B cell (primary cell): ENCODE data around the gene TSSK2. TPM values are rescaled to one million over a fixed set of nuclear protein-coding genes. Genes with fewer than 3 reads are reported as not detected.

Experiments used
- ATAC-seq: fragments of 200-7000 bp; cut with Tn5 transposase; one replicate; pipeline ENCODE4 v1.10.0; 2021; ENCODE audit warnings: low read depth, mild to moderate bottlenecking, moderate number of reproducible peaks, moderate library complexity
- CTCF ChIA-PET: fragments of 350-600 bp; sonication (Branson Sonifier 250); formaldehyde crosslinking; loops from one replicate; lab custom pipeline; 2021; ENCODE audit warnings: antibody characterized with exemption, inconsistent platforms; lab: Charles Lee
- POLR2A ChIA-PET: fragments of 350-600 bp; sonication (Branson Sonifier 250); formaldehyde crosslinking; loops from one replicate; lab custom pipeline; 2021; ENCODE audit warnings: antibody characterized with exemption; lab: Charles Lee
- DNase-seq: peaks from one replicate; pipeline ENCODE4 v3.0.0; 2013
- H2AFZ ChIP-seq: 2 replicates; pipeline ENCODE4 v1.6.1; 2012; ENCODE audit warnings: mild to moderate bottlenecking, low read depth, low read length; ENCODE audit not compliant: insufficient read depth, poor library complexity, severe bottlenecking
- H3K27ac ChIP-seq, 2 donors: 1 replicate in 1 of 2; 2 replicates in 1 of 2; pipeline ENCODE4 v1.5.1; 2012 to 2013; ENCODE audit warnings: low read length in 2 of 2, mild to moderate bottlenecking in 2 of 2, moderate library complexity in 1 of 2
- H3K27me3 ChIP-seq, 4 experiments: fragments of 200-600 bp in 1 of 4; sonication (generic) in 1 of 4; replicated peaks in 1 of 4; 1 replicate in 2 of 4; 2 replicates in 2 of 4; pipeline versions ENCODE4 v1.6.1 to v1.7.0; 2013 to 2016; ENCODE audit warnings: low read length in 3 of 4, mild to moderate bottlenecking in 2 of 4, mixed read lengths in 1 of 4, moderate library complexity in 1 of 4; ENCODE audit not compliant: insufficient read depth in 4 of 4, control insufficient read depth in 3 of 4; ENCODE audit errors: control extremely low read depth in 1 of 4
- H3K36me3 ChIP-seq, 2 experiments: replicated peaks in 1 of 2; 1 replicate in 1 of 2; 2 replicates in 1 of 2; pipeline versions ENCODE4 v1.6.1 to v1.7.1; 2013; ENCODE audit warnings: low read length in 1 of 2; ENCODE audit not compliant: insufficient read depth in 2 of 2, control insufficient read depth in 1 of 2; ENCODE audit errors: control extremely low read depth in 1 of 2, extremely low read depth in 1 of 2
- H3K4me1 ChIP-seq, 2 donors: fragments of 200-600 bp in 1 of 2; sonication (generic) in 1 of 2; 1 replicate in 1 of 2; 2 replicates in 1 of 2; pipeline versions ENCODE4 v1.5.1 to v1.6.1; 2013 to 2017; ENCODE audit warnings: low read length in 2 of 2; ENCODE audit not compliant: control insufficient read depth in 2 of 2, insufficient read depth in 2 of 2
- H3K4me2 ChIP-seq: replicated peaks from 2 replicates; pipeline ENCODE3; 2012; ENCODE audit warnings: mild to moderate bottlenecking, low read depth, low read length; ENCODE audit not compliant: poor library complexity, severe bottlenecking
- H3K4me3 ChIP-seq, 5 experiments: fragments of 200-600 bp in 1 of 5; sonication (generic) in 1 of 5; 1 replicate in 3 of 5; 2 replicates in 2 of 5; pipeline versions ENCODE4 v1.5.1 to v1.7.0; 2011 to 2016; ENCODE audit warnings: low read length in 4 of 5, mild to moderate bottlenecking in 4 of 5, low read depth in 2 of 5, control low read depth in 1 of 5, moderate library complexity in 1 of 5; ENCODE audit not compliant: insufficient read depth in 1 of 5; ENCODE audit errors: control extremely low read depth in 1 of 5, extremely low read depth in 1 of 5
- H3K79me2 ChIP-seq: fragments of 200-600 bp; sonication (generic); one replicate; pipeline ENCODE4 v1.6.0; 2016; ENCODE audit warnings: low read length; ENCODE audit not compliant: control insufficient read depth, insufficient read depth
- H3K9ac ChIP-seq: fragments of 200-600 bp; sonication (generic); 2 replicates; pipeline ENCODE4 v1.6.1; 2017; ENCODE audit warnings: mild to moderate bottlenecking, low read length, moderate library complexity
- H3K9me3 ChIP-seq, 3 donors: one replicate each; pipeline versions ENCODE4 v1.6.1 to v1.7.1; 2013; ENCODE audit warnings: low read length in 2 of 3; ENCODE audit not compliant: control insufficient read depth in 2 of 3, insufficient read depth in 1 of 3; ENCODE audit errors: control extremely low read depth in 1 of 3
- H4K20me1 ChIP-seq: 2 replicates; pipeline ENCODE4 v1.6.0; 2012; ENCODE audit warnings: mild to moderate bottlenecking, low read length; ENCODE audit not compliant: insufficient read depth, control insufficient read depth, poor library complexity, severe bottlenecking
- H3K27ac Mint-ChIP-seq: one replicate; pipeline ENCODE4 v1.8.0; 2021; ENCODE audit warnings: mixed read lengths
- H3K27me3 Mint-ChIP-seq: one replicate; pipeline ENCODE4 v1.8.0; 2021; ENCODE audit warnings: mixed read lengths
- H3K4me1 Mint-ChIP-seq: one replicate; pipeline ENCODE4 v1.8.0; 2021; ENCODE audit warnings: mixed read lengths
- H3K4me3 Mint-ChIP-seq: one replicate; pipeline ENCODE4 v1.8.0; 2021; ENCODE audit warnings: mixed read lengths
- H3K9me3 Mint-ChIP-seq: one replicate; pipeline ENCODE4 v1.8.0; 2022; ENCODE audit warnings: mixed read lengths; ENCODE audit not compliant: insufficient read depth
- CTCF ChIP-seq: fragments of 200-600 bp; IDR thresholded peaks from one replicate; pipeline ENCODE4 v1.8.0; 2022; ENCODE audit warnings: antibody characterized with exemption, mild to moderate bottlenecking
- EZH2 ChIP-seq: IDR thresholded peaks from 2 replicates; pipeline ENCODE4 v1.6.1; 2012; ENCODE audit warnings: borderline replicate concordance, low read depth, mild to moderate bottlenecking, moderate library complexity, low read length; ENCODE audit not compliant: insufficient read depth, poor library complexity, severe bottlenecking
- WGBS: methylation state at CpG from one replicate; pipeline ENCODE4 v1.1.5; 2013; ENCODE audit warnings: missing lambda C conversion rate; ENCODE audit not compliant: insufficient coverage; 5-methylcytosine and 5-hydroxymethylcytosine counted together
- intact Hi-C: fragments of 100-400 bp; cut with micrococcal nuclease; formaldehyde crosslinking; loops from one replicate; pipeline ENCODE4 v1.10.0; 2022
- polyA plus RNA-seq: library from polyadenylated mRNA; depleted of rRNA; stranded (reverse); fragments of >200 nt; gene quantifications from 2 replicates; pipeline ENCODE4 v1.2.3, GENCODE V29; 2012
- total RNA-seq, 2 donors: library from RNA; stranded (reverse); fragments of 120-200 nt in 1 of 2; gene quantifications; 1 replicate in 1 of 2; 2 replicates in 1 of 2; pipeline versions ENCODE4 v1.2.3 to v1.2.4, GENCODE V29; 2013 to 2022

The TSSK2 gene
- total and polyA plus RNA-seq, 2 donors (not counting 1 experiment from before 2014, with no cell fraction given): 0.15 TPM; not detected in 1

GRCh38 chr22:19118329-19118880 is 12.7 kb upstream of the TSSK2 start:
- ATAC-seq: no peak
- no peak overlapping the region for H3K9ac ChIP-seq
- ChIA-PET CTCF (interaction anchor here (0.9 to 1.6 kb wide), 2 partner anchors 15 to 55 kb away, joined by 3 to 5 read pairs; no protein-coding TSS in a partner anchor), POLR2A (interaction anchor here (0.8 kb wide), 1 partner anchor 8 kb away, joined by 3 read pairs; no protein-coding TSS in a partner anchor)
- peaks cover 93% of the 10 kb centered on the region for H3K79me2 ChIP-seq
- H3K36me3 ChIP-seq: peaks cover 0 to 8% of the 10 kb centered on the region in 2 experiments
- peaks cover 66% of the 10 kb centered on the region in 2 donors for H3K4me1 ChIP-seq
- H3K4me3 ChIP-seq: no peak overlapping the region
- Mint-ChIP-seq H3K4me3 (peak overlapping the region; percentile 52), H3K9me3 (no peaks in the 10 kb centered on the region), H3K4me1 (peaks cover 73% of the 10 kb centered on the region), H3K27me3 (no peaks in the 10 kb centered on the region), H3K27ac (peak overlapping the region; percentile 71)
- intact Hi-C loops: no loop called here
- no peaks in the 10 kb centered on the region for H3K27me3 ChIP-seq
- peak; percentile 61 for DNase-seq
- H3K9me3 ChIP-seq: no peaks in the 10 kb centered on the region
- no peak overlapping the region for H2AFZ ChIP-seq
- H4K20me1 ChIP-seq: peaks cover 77% of the 10 kb centered on the region
- peak overlapping the region; percentile 34 to 59 for H3K27ac ChIP-seq
- 61% methylated on average over 3 of the region's 4 CpGs for WGBS
- TF ChIP-seq CTCF: no peak
- no peak for TF ChIP-seq EZH2
- peak overlapping the region; percentile 43 for H3K4me2 ChIP-seq

- H3K4me1 ChIP-seq: peaks cover 66% of the 10 kb centered on the region in 2 donors
- H3K4me1 Mint-ChIP-seq: peaks cover 68% of the 10 kb centered on the region
- H2AFZ ChIP-seq: no peak overlapping the region
- no peak overlapping the region for H3K27ac ChIP-seq
- POLR2A ChIA-PET: no interaction called here
- DNase-seq (no peak), ATAC-seq (no peak)
- peak overlapping the region; percentile 88 for H3K4me2 ChIP-seq
- peaks cover 0 to under 1% of the 10 kb centered on the region in 2 experiments for H3K36me3 ChIP-seq
- peak overlapping the region; percentile 50 for H3K27ac Mint-ChIP-seq
- no peaks in the 10 kb centered on the region for H3K9me3 ChIP-seq
- no peaks in the 10 kb centered on the region for H3K27me3 Mint-ChIP-seq
- CTCF ChIA-PET: no interaction called here
- WGBS: 90% methylated on average over 7 of the region's 8 CpGs
- H3K9ac ChIP-seq: no peak overlapping the region
- H3K9me3 Mint-ChIP-seq: no peaks in the 10 kb centered on the region
- peaks cover 78% of the 10 kb centered on the region for H3K79me2 ChIP-seq
- no peak for TF ChIP-seq EZH2
- no peak for TF ChIP-seq CTCF
- no peaks in the 10 kb centered on the region for H3K27me3 ChIP-seq
- intact Hi-C loops: loop anchor here (5.0 kb wide), 1 partner anchor 327 kb away; the partner anchor contains the start of gene C22orf39
- H3K4me3 Mint-ChIP-seq: peak overlapping the region; percentile 94
- no peak overlapping the region for H3K4me3 ChIP-seq
- peaks cover 68% of the 10 kb centered on the region for H4K20me1 ChIP-seq
These were observed 11.2 kb upstream of the TSSK2 start for GRCh38 chr22:19119949-19120348.
